IPS-20b (cell line): ENCODE data around the gene TMEM95.
"Not testable (repeated sequence)": the region's sequence is repeated elsewhere in the genome, so short reads cannot be mapped to it uniquely, and the experiment has no call there.

Experiments
- H3K27ac ChIP-seq: one replicate; pipeline ENCODE4 v1.5.1; 2013; ENCODE audit warnings: low read length
- H3K27me3 ChIP-seq: 2 replicates; pipeline ENCODE4 v1.6.1; 2013; ENCODE audit warnings: mild to moderate bottlenecking, low read length, inconsistent platforms; ENCODE audit not compliant: insufficient read depth
- H3K36me3 ChIP-seq: 2 replicates; pipeline ENCODE4 v1.6.1; 2013; ENCODE audit warnings: low read depth, mild to moderate bottlenecking, inconsistent platforms, low read length, moderate library complexity; ENCODE audit not compliant: insufficient read depth
- H3K4me1 ChIP-seq: 2 replicates; pipeline ENCODE4 v1.6.1; 2013; ENCODE audit warnings: mild to moderate bottlenecking, control low read depth, inconsistent platforms, low read length, moderate library complexity; ENCODE audit not compliant: insufficient read depth
- H3K4me3 ChIP-seq: 2 replicates; pipeline ENCODE4 v1.5.1; 2013; ENCODE audit warnings: mild to moderate bottlenecking, low read length, inconsistent platforms
- H3K9ac ChIP-seq: 2 replicates; pipeline ENCODE4 v1.6.1; 2013; ENCODE audit warnings: low read depth, mild to moderate bottlenecking, inconsistent platforms, low read length, moderate library complexity
- H3K9me3 ChIP-seq: 2 replicates; pipeline ENCODE4 v1.6.1; 2013; ENCODE audit warnings: mild to moderate bottlenecking, low read depth, low read length, inconsistent platforms; ENCODE audit not compliant: insufficient read depth

TMEM95 gene

GRCh38 chr17:7352910-7353635 lies 1.9 kb upstream of the TMEM95 start:
- Histone ChIP-seq H3K9me3 (no peaks in the 10 kb centered on the region), H3K27ac (no peak overlapping the region), H3K4me3 (peak overlapping the region; percentile 82; the same call in 1 of the 2 replicates), H3K9ac (no peak overlapping the region), H3K4me1 (peaks cover 22% of the 10 kb centered on the region), H3K27me3 (peaks cover 17% of the 10 kb centered on the region), H3K36me3 (no peaks in the 10 kb centered on the region)

- peaks cover 21% of the 10 kb centered on the region for H3K4me1 ChIP-seq
Observed at GRCh38 chr17:7354262-7354843, 603 bp upstream of the TMEM95 start.

GRCh38 chr17:7355573-7355972 lies 617 bp downstream of the TMEM95 start:
- H3K4me3 ChIP-seq = peak overlapping the region; percentile 58; the same call in 1 of the 2 replicates
- H3K9me3 ChIP-seq = no peaks in the 10 kb centered on the region
- H3K27me3 ChIP-seq = peaks cover 15% of the 10 kb centered on the region
- H3K27ac ChIP-seq = no peak overlapping the region
- no peak overlapping the region for H3K9ac ChIP-seq
- H3K4me1 ChIP-seq = peaks cover 15% of the 10 kb centered on the region
- no peaks in the 10 kb centered on the region for H3K36me3 ChIP-seq

More at GRCh38 chr17:7354262-7354843, 603 bp upstream of the TMEM95 start:
- no peak overlapping the region for H3K4me3 ChIP-seq
- no peak overlapping the region for H3K9ac ChIP-seq
- peaks cover 17% of the 10 kb centered on the region for H3K27me3 ChIP-seq
- H3K36me3 ChIP-seq = no peaks in the 10 kb centered on the region
- no peak overlapping the region for H3K27ac ChIP-seq
- no peaks in the 10 kb centered on the region for H3K9me3 ChIP-seq

GRCh38 chr17:7356072-7356549 lies 1.2 kb downstream of the TMEM95 start:
- Histone ChIP-seq H3K9ac (no peak overlapping the region), H3K4me1 (peaks cover 15% of the 10 kb centered on the region), H3K4me3 (peak overlapping the region; percentile 58; the same call in 1 of the 2 replicates), H3K36me3 (no peaks in the 10 kb centered on the region), H3K9me3 (no peaks in the 10 kb centered on the region), H3K27me3 (peaks cover 9% of the 10 kb centered on the region), H3K27ac (no peak overlapping the region)

GRCh38 chr17:7356756-7357155 lies 1.8 kb downstream of the TMEM95 start:
- Histone ChIP-seq H3K36me3 (no peaks in the 10 kb centered on the region), H3K27me3 (peaks cover 8% of the 10 kb centered on the region; the same call in 1 of the 2 replicates), H3K4me3 (no peak overlapping the region), H3K9me3 (no peaks in the 10 kb centered on the region), H3K27ac (no peak overlapping the region), H3K9ac (no peak overlapping the region), H3K4me1 (peaks cover 15% of the 10 kb centered on the region)

GRCh38 chr17:7357381-7357780 lies 2.4 kb downstream of the TMEM95 start:
- Histone ChIP-seq H3K36me3 (no peaks in the 10 kb centered on the region), H3K4me1 (peaks cover 15% of the 10 kb centered on the region), H3K27me3 (peaks cover 8% of the 10 kb centered on the region; the same call in 1 of the 2 replicates), H3K4me3 (no peak overlapping the region), H3K27ac (no peak overlapping the region), H3K9me3 (no peaks in the 10 kb centered on the region), H3K9ac (no peak overlapping the region)

GRCh38 chr17:7361906-7362305 lies 7.0 kb downstream of the TMEM95 start:
- no peaks in the 10 kb centered on the region for H3K27me3 ChIP-seq
- H3K36me3 ChIP-seq = no peaks in the 10 kb centered on the region
- H3K9me3 ChIP-seq = no peaks in the 10 kb centered on the region
- H3K4me3 ChIP-seq = no peak overlapping the region
- no peak overlapping the region for H3K27ac ChIP-seq
- H3K4me1 ChIP-seq = no peaks in the 10 kb centered on the region
- no peak overlapping the region for H3K9ac ChIP-seq

- Histone ChIP-seq H3K4me1 (peaks cover 3% of the 10 kb centered on the region; the same call in 1 of the 2 replicates), H3K4me3 (no peak overlapping the region), H3K36me3 (no peaks in the 10 kb centered on the region), H3K9ac (no peak overlapping the region), H3K9me3 (no peaks in the 10 kb centered on the region), H3K27me3 (no peaks in the 10 kb centered on the region), H3K27ac (no peak overlapping the region)
Observed at GRCh38 chr17:7363311-7363710, 8.4 kb downstream of the TMEM95 start.

- H3K36me3 ChIP-seq, H3K27ac ChIP-seq, H3K9me3 ChIP-seq, H3K9ac ChIP-seq, H3K4me1 ChIP-seq, H3K27me3 ChIP-seq, H3K4me3 ChIP-seq: not testable (repeated sequence)
Observed at GRCh38 chr17:7365963-7366362, 11.0 kb downstream of the TMEM95 start.

- H3K9me3 ChIP-seq = no peaks in the 10 kb centered on the region
- no peaks in the 10 kb centered on the region for H3K36me3 ChIP-seq
- H3K9ac ChIP-seq = no peak overlapping the region
- H3K27ac ChIP-seq = no peak overlapping the region
- H3K4me1 ChIP-seq = peaks cover 3% of the 10 kb centered on the region; the same call in 1 of the 2 replicates
- H3K4me3 ChIP-seq = no peak overlapping the region
- peaks cover 7% of the 10 kb centered on the region; the same call in 1 of the 2 replicates for H3K27me3 ChIP-seq
Observed at GRCh38 chr17:7367083-7367482, 12.1 kb downstream of the TMEM95 start.

GRCh38 chr17:7367918-7368598 lies 13.1 kb downstream of the TMEM95 start:
- Histone ChIP-seq H3K36me3 (no peaks in the 10 kb centered on the region), H3K4me3 (peak overlapping the region; percentile 40; the same call in 1 of the 2 replicates), H3K27me3 (peaks cover 7% of the 10 kb centered on the region; the same call in 1 of the 2 replicates), H3K4me1 (peaks cover 3% of the 10 kb centered on the region; the same call in 1 of the 2 replicates), H3K9ac (no peak overlapping the region), H3K9me3 (no peaks in the 10 kb centered on the region), H3K27ac (no peak overlapping the region)
